HEK293 (cell line): ENCODE data around the gene RALGAPA2.

Experiments
- KLF8 ChIP-seq: fragments of 450-650 bp; formaldehyde crosslinking; IDR thresholded peaks from 2 replicates; pipeline ENCODE4 v1.5.1; 2016; ENCODE audit warnings: missing biosample characterization, missing genetic modification characterization
- MEIS1 ChIP-seq: sonication (generic); formaldehyde crosslinking; IDR thresholded peaks from 2 replicates; pipeline ENCODE4 v1.8.1; 2022; ENCODE audit warnings: missing genetic modification reagents, mild to moderate bottlenecking, borderline replicate concordance
- ZNF211 ChIP-seq: fragments of 450-650 bp; formaldehyde crosslinking; IDR thresholded peaks from 2 replicates; pipeline ENCODE4 v1.5.1; 2016; ENCODE audit warnings: low read depth, missing biosample characterization, missing genetic modification characterization
- ZNF423 ChIP-seq: fragments of 450-650 bp; formaldehyde crosslinking; IDR thresholded peaks from 2 replicates; pipeline ENCODE4 v1.5.1; 2016; ENCODE audit warnings: missing biosample characterization, missing genetic modification characterization
- TF ChIP-seq, protein P1 (sequence below): fragments of 450-650 bp; formaldehyde crosslinking; IDR thresholded peaks from 2 replicates; pipeline ENCODE4 v1.5.1; 2016; ENCODE audit warnings: missing biosample characterization, missing genetic modification characterization

DNA sequence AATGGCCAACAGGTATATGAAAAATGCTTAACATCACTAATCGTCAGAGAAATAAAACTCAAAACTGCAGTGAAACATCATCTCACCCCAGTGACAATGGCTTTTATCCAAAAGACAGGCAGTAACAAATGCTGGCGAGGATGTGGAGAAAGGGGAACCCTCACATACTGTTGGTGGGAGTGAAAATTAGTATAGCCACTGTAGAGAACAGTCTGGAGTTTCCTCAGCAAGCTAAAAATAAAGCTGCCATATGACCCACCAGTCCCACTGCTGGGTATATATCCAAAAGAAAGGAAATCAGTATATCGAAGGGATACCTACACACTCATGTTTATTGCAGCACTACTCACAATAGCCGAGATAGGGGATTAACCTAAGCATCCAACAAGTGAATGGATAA lies 368.0 kb downstream of the RALGAPA2 start:
- TF ChIP-seq KLF8: no peak
- TF ChIP-seq ZNF423: no peak
- TF ChIP-seq MEIS1 (CRISPR knock-in tag): no peak
- no peak for TF ChIP-seq ZNF211 (tag by site-specific recombination)
- TF ChIP-seq, protein P1, sequence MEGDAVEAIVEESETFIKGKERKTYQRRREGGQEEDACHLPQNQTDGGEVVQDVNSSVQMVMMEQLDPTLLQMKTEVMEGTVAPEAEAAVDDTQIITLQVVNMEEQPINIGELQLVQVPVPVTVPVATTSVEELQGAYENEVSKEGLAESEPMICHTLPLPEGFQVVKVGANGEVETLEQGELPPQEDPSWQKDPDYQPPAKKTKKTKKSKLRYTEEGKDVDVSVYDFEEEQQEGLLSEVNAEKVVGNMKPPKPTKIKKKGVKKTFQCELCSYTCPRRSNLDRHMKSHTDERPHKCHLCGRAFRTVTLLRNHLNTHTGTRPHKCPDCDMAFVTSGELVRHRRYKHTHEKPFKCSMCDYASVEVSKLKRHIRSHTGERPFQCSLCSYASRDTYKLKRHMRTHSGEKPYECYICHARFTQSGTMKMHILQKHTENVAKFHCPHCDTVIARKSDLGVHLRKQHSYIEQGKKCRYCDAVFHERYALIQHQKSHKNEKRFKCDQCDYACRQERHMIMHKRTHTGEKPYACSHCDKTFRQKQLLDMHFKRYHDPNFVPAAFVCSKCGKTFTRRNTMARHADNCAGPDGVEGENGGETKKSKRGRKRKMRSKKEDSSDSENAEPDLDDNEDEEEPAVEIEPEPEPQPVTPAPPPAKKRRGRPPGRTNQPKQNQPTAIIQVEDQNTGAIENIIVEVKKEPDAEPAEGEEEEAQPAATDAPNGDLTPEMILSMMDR (tag by site-specific recombination): no peak
